ENCODE data around the gene GNGT1.

GNGT1 gene

DNA sequence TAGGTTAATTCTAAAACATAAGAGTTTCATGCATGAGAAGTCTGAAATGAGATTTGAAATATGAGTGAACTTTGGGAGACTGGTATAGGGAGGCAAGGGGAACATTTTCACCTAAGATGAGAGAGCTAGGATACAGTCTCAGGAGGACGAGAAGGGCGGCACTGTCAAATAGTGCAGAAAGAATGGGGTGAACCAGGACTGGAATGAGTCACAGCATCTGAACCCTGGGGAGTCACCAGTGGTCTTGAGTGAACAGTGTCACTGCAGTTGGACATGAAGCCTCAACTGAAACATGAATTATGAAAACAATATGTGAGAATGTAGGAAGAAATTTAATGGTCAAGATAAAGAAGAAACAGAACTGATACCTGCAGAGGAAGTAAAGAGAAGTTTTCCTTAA is 48.9 kb downstream of the GNGT1 start:
- Histone ChIP-seq H3K4me1 (ENCODE audit: insufficient read depth, poor library complexity, severe bottlenecking) (peaks cover 8% of the 10 kb centered on the region), H3K36me3 (ENCODE audit: low read depth) (no peaks in the 10 kb centered on the region), H3K4me3 (ENCODE audit: severe bottlenecking) (no peak overlapping the region), H3K27me3 (ENCODE audit: insufficient read depth, poor library complexity, severe bottlenecking) (no peaks in the 10 kb centered on the region), H3K9me3 (ENCODE audit: severe bottlenecking) (no peaks in the 10 kb centered on the region), H3K27ac (ENCODE audit: poor library complexity, severe bottlenecking) (no peak overlapping the region)
- TF ChIP-seq, protein P1, sequence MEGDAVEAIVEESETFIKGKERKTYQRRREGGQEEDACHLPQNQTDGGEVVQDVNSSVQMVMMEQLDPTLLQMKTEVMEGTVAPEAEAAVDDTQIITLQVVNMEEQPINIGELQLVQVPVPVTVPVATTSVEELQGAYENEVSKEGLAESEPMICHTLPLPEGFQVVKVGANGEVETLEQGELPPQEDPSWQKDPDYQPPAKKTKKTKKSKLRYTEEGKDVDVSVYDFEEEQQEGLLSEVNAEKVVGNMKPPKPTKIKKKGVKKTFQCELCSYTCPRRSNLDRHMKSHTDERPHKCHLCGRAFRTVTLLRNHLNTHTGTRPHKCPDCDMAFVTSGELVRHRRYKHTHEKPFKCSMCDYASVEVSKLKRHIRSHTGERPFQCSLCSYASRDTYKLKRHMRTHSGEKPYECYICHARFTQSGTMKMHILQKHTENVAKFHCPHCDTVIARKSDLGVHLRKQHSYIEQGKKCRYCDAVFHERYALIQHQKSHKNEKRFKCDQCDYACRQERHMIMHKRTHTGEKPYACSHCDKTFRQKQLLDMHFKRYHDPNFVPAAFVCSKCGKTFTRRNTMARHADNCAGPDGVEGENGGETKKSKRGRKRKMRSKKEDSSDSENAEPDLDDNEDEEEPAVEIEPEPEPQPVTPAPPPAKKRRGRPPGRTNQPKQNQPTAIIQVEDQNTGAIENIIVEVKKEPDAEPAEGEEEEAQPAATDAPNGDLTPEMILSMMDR (IDR thresholded peaks at IDR 0.05; ENCODE audit: poor library complexity, severe bottlenecking), result no peak
- DNase-seq (ENCODE audit: low spot score) (no peak), ATAC-seq (ENCODE audit: low read depth) (no peak)

- peaks cover 8% of the 10 kb centered on the region for H3K4me1 ChIP-seq (ENCODE audit: insufficient read depth, poor library complexity, severe bottlenecking)
- H3K4me3 ChIP-seq (ENCODE audit: severe bottlenecking), result no peak overlapping the region
- TF ChIP-seq, protein P1 (IDR thresholded peaks at IDR 0.05; ENCODE audit: poor library complexity, severe bottlenecking), result no peak
- no peak overlapping the region for H3K27ac ChIP-seq (ENCODE audit: poor library complexity, severe bottlenecking)
- no peaks in the 10 kb centered on the region for H3K36me3 ChIP-seq (ENCODE audit: low read depth)
- H3K27me3 ChIP-seq (ENCODE audit: insufficient read depth, poor library complexity, severe bottlenecking), result no peaks in the 10 kb centered on the region
- peaks cover 1% of the 10 kb centered on the region for H3K9me3 ChIP-seq (ENCODE audit: severe bottlenecking)
- ATAC-seq (ENCODE audit: low read depth) (no peak), DNase-seq (ENCODE audit: low spot score) (no peak)
Observed at GRCh38 chr7:93957767-93958166, 51.4 kb downstream of the GNGT1 start.

GRCh38 chr7:93958216-93958615 is 51.8 kb downstream of the GNGT1 start:
- TF ChIP-seq, protein P1 (IDR thresholded peaks at IDR 0.05; ENCODE audit: poor library complexity, severe bottlenecking), result no peak
- Histone ChIP-seq H3K27me3 (ENCODE audit: insufficient read depth, poor library complexity, severe bottlenecking) (no peaks in the 10 kb centered on the region), H3K9me3 (ENCODE audit: severe bottlenecking) (peaks cover 1% of the 10 kb centered on the region), H3K4me3 (ENCODE audit: severe bottlenecking) (no peak overlapping the region), H3K4me1 (ENCODE audit: insufficient read depth, poor library complexity, severe bottlenecking) (peaks cover 8% of the 10 kb centered on the region), H3K27ac (ENCODE audit: poor library complexity, severe bottlenecking) (no peak overlapping the region), H3K36me3 (ENCODE audit: low read depth) (no peaks in the 10 kb centered on the region)
- ATAC-seq (ENCODE audit: low read depth) (peak; percentile 61; the same call in 2 of the 3 replicates), DNase-seq (ENCODE audit: low spot score) (no peak)

- no peak for ATAC-seq (ENCODE audit: low read depth)
- H3K4me3 ChIP-seq (ENCODE audit: severe bottlenecking), result no peak overlapping the region
- H3K27ac ChIP-seq (ENCODE audit: poor library complexity, severe bottlenecking), result no peak overlapping the region
Observed at GRCh38 chr7:93958651-93959050, 52.3 kb downstream of the GNGT1 start.

More at GRCh38 chr7:93958651-93959050, 52.3 kb downstream of the GNGT1 start:
- Histone ChIP-seq H3K9me3 (ENCODE audit: severe bottlenecking) (peaks cover 1% of the 10 kb centered on the region), H3K27me3 (ENCODE audit: insufficient read depth, poor library complexity, severe bottlenecking) (no peaks in the 10 kb centered on the region), H3K4me1 (ENCODE audit: insufficient read depth, poor library complexity, severe bottlenecking) (peaks cover 8% of the 10 kb centered on the region), H3K36me3 (ENCODE audit: low read depth) (no peaks in the 10 kb centered on the region)
- DNase-seq (ENCODE audit: low spot score), result no peak
- TF ChIP-seq, protein P1 (IDR thresholded peaks at IDR 0.05; ENCODE audit: poor library complexity, severe bottlenecking), result no peak
